Omental fat pad (tissue), 4 donors: Measurements from ENCODE around the gene LTK. TPM values are rescaled to one million over a fixed set of nuclear protein-coding genes. Genes with fewer than 3 reads are reported as not detected.

Experiments used
- ATAC-seq: fragments of 150-250 bp; one replicate; pipeline ENCODE4 v1.9.1; 2016; ENCODE audit warnings: mild to moderate bottlenecking, moderate library complexity; ENCODE audit not compliant: low FRiP score
- DNase-seq: peaks from one replicate; pipeline ENCODE4 v3.0.0-alpha.2; 2019; ENCODE audit warnings: low spot score
- total RNA-seq, 4 donors: library from RNA; depleted of rRNA; stranded (reverse); fragments of >200 nt; gene quantifications; one replicate each; pipeline ENCODE4 v1.1.0, GENCODE V29; 2016
- TF ChIP-seq, protein P1 (sequence below), 3 donors: fragments of 450-650 bp; IDR thresholded peaks; one replicate each; pipeline ENCODE4 v1.5.1; 2016 to 2017; ENCODE audit warnings: antibody characterized with exemption in 3 of 3, mild to moderate bottlenecking in 3 of 3, moderate library complexity in 2 of 3

LTK gene
- total RNA-seq, 4 donors from 2014 or later = 0.19 to 1.3 (median 0.84) TPM; not detected in 1

- TF ChIP-seq, protein P1, sequence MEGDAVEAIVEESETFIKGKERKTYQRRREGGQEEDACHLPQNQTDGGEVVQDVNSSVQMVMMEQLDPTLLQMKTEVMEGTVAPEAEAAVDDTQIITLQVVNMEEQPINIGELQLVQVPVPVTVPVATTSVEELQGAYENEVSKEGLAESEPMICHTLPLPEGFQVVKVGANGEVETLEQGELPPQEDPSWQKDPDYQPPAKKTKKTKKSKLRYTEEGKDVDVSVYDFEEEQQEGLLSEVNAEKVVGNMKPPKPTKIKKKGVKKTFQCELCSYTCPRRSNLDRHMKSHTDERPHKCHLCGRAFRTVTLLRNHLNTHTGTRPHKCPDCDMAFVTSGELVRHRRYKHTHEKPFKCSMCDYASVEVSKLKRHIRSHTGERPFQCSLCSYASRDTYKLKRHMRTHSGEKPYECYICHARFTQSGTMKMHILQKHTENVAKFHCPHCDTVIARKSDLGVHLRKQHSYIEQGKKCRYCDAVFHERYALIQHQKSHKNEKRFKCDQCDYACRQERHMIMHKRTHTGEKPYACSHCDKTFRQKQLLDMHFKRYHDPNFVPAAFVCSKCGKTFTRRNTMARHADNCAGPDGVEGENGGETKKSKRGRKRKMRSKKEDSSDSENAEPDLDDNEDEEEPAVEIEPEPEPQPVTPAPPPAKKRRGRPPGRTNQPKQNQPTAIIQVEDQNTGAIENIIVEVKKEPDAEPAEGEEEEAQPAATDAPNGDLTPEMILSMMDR (IDR thresholded peaks at IDR 0.05) = no peak
- DNase-seq (no peak), ATAC-seq (no peak)
Measured at GRCh38 chr15:41553731-41554130, 40.1 kb upstream of the LTK start.

- DNase-seq (no peak), ATAC-seq (no peak)
- TF ChIP-seq, protein P1 (IDR thresholded peaks at IDR 0.05) = no peak
Measured at GRCh38 chr15:41550066-41550775, 36.6 kb upstream of the LTK start.

DNA sequence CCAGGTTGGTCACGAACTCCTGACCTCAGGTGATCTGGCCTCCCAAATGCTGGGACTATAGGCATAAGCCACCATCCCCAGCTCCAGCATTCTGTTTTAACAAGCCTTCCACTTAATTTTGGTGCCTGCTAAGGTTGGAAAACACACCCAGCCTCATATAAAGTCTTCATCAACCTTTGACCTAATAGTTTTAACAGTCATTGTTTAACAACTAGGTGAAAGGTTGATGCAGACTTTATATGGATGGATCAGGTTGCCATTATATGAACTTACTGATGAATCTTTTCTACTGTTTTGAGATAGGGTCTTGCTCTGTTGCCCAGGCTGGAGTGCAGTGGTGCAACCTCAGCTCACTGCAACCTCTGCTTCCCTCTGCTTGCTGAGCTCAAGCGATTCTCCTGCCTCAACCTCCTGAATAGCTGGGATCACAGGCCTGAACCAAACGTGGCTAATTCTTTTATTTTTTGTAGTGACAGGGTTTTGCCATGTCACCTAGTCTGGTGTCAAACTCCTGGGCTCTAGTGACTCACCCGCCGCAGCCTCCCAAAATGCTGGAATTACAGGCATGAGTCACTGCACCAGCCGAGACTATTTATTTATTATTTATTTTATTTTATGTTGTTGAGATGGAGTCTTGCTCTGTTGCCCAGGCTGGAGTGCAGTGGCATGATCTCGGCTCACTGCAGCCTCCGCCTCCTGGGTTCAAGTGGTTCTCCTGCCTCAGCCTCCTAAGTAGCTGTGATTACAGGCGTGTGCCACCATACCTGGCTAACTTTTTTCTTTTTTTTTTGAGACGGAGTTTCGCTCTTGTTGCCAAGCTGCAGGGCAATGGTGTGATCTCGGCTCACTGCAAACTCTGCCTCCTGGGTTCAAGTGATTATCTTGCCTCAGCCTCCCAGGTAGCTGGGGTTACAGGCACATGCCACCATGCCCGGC lies 33.5 kb upstream of the LTK start:
- no peak for ATAC-seq
- DNase-seq = no peak
- TF ChIP-seq, protein P1 (IDR thresholded peaks at IDR 0.05) = no peak

- TF ChIP-seq, protein P1 (IDR thresholded peaks at IDR 0.05) = no peak
- ATAC-seq (no peak), DNase-seq (no peak)
Measured at GRCh38 chr15:41545218-41545617, 31.6 kb upstream of the LTK start.

DNA sequence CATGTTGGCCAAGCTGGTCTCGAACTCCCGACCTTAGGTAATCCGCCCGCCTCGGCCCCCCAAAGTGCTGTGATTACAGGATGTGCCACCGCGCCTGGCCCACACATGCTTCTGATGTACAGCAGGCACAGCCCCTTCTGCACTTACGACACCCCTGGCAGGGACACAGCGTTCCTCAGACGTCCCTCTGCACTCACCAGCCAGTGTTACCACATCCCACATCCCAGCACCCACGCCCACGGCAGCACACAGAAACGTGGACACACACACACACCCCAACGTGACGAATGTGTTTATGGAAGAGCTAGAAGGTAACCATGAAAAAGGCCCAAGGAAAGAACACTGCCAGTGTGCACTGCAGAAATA lies 31.0 kb upstream of the LTK start:
- peak; percentile 25 for ATAC-seq
- TF ChIP-seq, protein P1 (IDR thresholded peaks at IDR 0.05) = no peak
- no peak for DNase-seq

- ATAC-seq (no peak), DNase-seq (no peak)
- TF ChIP-seq, protein P1 (IDR thresholded peaks at IDR 0.05) = no peak
Measured at GRCh38 chr15:41543521-41543870, 29.9 kb upstream of the LTK start.
